GM12801 (cell line): ENCODE results near the gene GAGE10.

Source experiments
- TF ChIP-seq, protein P1 (sequence below): IDR thresholded peaks from one replicate; pipeline ENCODE4 v1.5.1; 2011; ENCODE audit warnings: control low read depth; ENCODE audit not compliant: insufficient read length; ENCODE audit errors: extremely low read depth

GAGE10 gene

DNA sequence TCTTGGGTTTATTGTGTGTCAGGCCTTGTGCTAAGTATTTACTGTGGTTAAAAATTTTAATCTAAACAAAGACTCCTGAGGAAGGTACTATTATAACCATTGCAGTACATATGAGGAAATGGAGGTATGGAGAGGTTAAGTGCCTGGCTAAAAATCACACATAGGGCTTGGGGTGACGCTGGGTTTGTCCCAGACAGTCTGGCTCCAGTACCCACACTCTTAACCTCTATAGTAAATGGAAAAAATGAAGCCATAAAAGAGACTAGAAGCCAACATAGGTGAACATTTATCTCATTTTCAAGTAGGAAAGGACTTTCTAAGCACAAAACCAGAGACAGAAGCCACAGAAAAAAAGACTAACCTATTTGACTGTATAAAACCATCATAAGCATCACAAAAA, 40.8 kb upstream of the GAGE10 start:
- TF ChIP-seq, protein P1, sequence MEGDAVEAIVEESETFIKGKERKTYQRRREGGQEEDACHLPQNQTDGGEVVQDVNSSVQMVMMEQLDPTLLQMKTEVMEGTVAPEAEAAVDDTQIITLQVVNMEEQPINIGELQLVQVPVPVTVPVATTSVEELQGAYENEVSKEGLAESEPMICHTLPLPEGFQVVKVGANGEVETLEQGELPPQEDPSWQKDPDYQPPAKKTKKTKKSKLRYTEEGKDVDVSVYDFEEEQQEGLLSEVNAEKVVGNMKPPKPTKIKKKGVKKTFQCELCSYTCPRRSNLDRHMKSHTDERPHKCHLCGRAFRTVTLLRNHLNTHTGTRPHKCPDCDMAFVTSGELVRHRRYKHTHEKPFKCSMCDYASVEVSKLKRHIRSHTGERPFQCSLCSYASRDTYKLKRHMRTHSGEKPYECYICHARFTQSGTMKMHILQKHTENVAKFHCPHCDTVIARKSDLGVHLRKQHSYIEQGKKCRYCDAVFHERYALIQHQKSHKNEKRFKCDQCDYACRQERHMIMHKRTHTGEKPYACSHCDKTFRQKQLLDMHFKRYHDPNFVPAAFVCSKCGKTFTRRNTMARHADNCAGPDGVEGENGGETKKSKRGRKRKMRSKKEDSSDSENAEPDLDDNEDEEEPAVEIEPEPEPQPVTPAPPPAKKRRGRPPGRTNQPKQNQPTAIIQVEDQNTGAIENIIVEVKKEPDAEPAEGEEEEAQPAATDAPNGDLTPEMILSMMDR, result no peak

DNA sequence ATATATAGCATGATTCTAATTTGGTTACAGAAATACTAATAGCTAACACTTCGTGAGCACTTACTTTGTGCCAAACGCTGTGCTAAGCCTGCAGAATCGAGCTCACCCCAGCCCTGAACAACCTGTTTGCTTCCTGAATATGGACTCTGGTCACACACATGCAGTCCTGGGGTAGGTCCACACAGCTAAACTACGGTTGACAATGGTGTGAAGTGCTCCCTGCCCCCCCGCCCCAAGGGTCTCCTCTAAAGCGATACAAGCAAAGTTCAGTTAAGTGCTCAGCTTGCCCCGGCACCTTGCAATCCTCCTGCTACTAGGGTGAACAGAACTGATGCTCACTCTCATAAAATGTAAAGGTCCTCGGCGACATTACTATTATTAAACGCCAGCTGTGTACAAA, 39.8 kb upstream of the GAGE10 start:
- TF ChIP-seq, protein P1, result no peak

DNA sequence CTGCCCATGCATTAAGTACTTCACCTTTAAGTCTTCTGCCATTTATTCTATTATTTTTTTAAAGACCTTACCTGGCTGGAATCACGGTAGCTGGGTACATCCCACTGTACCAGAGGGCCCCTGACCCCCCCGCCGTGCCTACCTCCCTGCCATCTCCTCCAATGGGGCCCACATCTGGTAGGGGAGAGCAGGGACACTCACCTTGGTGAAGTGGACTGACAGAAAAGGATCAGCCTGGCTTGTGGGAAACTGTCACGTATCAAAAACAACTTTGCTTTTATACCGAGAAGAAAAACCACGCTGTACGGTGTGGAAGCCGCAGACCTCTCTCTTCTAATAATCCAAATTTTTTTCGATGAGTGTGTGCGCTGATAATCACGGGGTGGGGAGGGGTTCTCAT, 39.0 kb upstream of the GAGE10 start, which contains the start of gene FOXP3:
FOXP3 (minus strand) TSS at position 251 of the 400 bp plus-strand sequence. CDS start 6,205 bp downstream, outside the sequence.
- TF ChIP-seq, protein P1, result no peak

DNA sequence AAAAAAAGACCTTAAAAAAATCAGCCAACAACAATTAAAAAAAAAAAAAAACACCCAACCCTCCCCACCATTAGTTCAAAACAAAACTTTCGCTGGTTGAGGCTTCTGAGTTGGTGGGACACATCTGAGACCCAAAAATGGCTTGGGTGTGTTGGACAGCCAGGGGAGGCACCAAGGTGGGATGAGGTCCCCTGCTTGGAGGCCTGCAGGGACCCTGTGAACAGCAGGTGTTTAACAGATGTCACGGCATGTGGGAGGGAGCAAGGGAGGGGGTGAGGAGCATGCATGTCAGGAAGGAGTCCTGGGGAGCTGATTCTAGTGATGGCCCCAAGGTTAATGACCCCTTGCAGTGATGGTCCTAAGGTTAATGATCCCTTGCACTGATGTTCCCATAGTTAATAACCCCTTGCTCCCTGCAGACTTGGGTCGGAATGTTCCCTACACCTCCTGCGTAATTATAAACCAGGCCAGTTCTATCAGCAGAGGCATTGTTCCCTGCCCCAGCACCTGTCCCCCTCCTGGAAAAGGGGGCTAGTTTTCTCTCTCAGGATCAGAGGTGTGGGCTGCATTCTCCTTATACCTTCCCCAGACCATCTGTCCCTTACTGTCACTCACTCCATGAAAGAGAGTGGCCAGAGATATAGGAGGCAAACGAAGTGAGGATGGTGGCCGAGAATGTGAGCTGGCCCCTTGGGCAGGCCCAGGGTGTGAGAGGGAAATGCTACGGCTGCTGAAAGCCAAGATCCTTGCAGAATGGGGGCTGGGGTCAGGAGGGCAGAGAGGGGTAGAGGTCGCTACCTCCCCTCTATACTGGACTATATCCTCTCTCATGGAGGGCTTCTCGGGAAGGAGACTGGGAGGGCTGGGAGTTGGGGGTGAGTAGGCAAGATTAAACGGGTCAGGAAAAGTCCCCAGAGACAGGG, 36.7 kb upstream of the GAGE10 start:
- TF ChIP-seq, protein P1, result no peak

DNA sequence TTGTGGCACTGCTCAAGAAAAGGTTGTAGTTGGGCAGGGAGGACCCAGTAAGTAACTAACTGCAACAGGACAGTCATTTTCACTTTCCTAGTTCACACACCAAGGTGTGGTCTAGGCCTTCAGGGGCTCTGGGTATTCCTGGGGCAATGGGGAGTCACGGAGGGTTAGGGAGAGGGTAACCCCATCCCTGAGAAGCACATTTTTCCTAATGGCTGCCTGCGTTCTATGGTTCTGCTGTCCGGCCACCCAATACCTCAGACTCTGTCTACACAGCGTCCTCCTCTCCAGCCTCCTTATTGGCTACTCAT, 34.8 kb upstream of the GAGE10 start:
- TF ChIP-seq, protein P1, result no peak

DNA sequence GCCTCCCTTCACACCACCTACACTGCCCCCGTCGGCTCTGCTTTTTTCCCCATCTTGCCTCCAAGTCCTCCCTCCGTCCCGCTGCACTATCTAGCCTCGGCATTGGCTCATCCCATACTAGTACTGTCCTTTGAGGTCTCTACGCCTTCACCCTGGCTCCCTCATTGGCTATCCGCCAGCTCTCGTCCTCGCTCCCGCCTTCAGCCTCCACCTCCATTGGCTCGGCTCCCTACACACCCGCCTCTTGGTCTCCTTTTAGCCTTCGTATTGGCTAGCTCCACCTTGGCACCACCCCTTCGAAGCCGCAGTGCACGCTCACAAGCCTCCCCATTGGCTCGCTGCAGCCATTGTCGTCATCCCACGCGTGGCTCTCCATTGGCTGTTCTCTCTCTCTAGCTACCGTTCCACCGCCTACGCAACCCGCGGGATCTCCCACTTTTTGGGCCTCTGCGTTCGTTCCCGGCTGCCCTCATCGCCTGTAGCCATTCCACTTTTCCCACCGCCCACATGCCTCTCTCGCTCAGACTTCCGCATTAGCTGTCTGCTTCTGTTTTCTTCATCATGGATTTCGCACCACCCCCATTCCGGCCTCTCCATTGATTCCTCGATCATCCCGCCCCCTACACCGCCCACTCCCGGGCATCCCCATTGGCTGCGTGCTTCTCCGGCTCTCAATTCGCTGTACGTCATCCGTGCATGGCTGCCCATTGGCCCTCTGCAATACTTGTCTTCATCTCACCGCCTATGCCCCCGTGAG, 34.3 kb upstream of the GAGE10 start:
- TF ChIP-seq, protein P1, result no peak

DNA sequence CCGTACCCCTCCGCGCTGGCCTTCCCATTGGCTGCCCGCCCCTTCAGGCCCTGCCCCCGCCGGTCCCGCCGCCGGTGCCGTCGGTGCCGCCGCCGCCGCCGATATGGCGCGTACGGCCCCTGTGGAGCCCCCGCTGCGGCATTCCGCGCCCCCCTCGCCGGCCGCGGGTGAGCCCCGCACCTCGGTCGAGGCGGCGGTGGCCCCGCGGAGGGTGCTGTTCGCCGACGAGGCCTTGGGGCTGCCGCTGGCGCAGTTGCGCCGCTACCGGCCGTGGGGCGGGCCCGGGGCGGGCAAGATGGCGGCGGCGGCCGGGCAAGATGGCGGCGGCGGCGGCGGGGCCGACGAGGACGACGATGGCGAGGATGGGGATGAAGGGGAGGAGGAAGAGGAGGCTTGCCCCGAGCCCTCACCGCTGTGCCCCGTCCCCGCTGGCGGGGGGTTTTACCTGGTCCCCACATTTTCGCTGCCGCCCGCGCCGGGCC, 33.6 kb upstream of the GAGE10 start, which contains the start of gene PPP1R3F:
PPP1R3F (plus strand) TSS at position 27 of the 482 bp plus-strand sequence; CDS start at position 104, 77 bp downstream.
- TF ChIP-seq, protein P1, result no peak
